HG03342 (cell line): ENCODE results near the gene APOD.
A peak's percentile ranks its signal among the peaks of the same experiment; 100 is the strongest.

Experiments used
- ATAC-seq: cut with Tn5 transposase; IDR thresholded peaks from one replicate; pipeline ENCODE4 v1.9.1; 2021; ENCODE audit warnings: mild to moderate bottlenecking, moderate library complexity; ENCODE audit not compliant: unreplicated experiment

The APOD gene

GRCh38 chr3:195557322-195557721 is 26.4 kb downstream of the APOD start:
- no peak for ATAC-seq

DNA sequence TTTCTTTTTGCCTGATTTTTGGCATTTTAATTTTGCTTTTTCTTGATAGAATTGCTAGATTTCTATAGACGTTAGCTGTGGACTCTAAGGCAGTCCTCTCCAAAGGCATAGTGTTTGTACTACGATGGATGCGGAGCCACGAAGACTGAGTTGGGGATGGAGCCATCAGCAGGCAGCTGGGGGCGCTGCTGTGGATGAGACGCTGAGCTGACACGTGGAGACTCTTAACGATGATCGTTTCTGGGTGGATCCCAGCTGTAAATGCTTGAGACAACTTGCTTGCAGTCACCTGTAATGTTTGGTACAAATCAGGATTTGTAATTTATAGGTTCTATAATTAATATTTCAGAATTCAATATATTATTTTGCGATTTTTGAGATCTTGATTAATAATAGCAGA is 27.4 kb downstream of the APOD start:
- no peak for ATAC-seq

GRCh38 chr3:195555110-195555509 is 28.6 kb downstream of the APOD start:
- ATAC-seq: no peak

GRCh38 chr3:195554458-195554857 is 29.3 kb downstream of the APOD start:
- ATAC-seq: no peak

DNA sequence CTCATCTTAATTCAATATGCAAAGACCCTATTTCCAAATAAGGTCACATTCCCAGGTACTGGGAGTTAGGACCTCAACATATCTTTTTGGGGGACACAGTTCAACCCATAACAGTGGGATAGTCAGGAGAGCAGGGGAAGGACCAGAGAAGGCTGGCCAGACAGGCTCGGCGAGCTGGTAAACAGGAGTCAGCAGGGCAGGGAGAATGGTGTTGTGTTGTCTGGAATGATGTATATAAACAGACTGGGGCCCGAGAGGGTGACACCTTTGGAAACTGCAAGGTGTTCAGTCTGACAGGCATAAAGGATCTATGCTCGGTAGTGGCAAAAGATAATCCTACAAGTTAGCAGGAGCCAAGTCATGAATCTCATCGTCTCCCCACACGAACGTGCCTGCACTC is 30.5 kb downstream of the APOD start:
- ATAC-seq: no peak

DNA sequence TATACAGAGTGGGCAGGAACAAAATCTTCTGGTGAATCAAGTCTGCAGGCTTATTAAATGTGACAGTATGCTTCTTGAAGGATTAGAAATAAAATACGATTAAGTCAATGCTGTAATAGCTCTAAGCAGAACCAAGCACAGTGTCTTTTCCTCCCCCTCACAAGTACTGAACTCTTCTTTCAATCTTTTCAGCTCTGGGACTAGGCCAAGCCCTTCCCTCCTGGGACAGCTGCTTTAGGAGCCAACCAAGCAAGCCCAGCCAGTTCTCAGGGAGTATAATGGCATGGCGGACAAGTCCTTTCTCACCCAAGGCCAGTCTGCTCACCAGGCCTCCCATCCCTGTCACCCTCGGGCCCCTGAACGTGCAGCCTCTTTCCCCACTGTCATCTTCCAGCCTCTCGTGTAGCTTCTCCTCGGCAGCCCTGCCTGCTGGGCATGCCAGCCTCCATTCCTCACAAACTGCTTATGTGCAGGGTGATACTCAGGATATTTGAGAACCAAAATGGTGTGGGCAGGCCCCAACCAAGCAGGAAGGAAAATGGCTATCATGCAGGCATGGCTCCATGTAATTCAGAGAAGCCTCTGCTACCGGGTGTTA is 32.3 kb downstream of the APOD start:
- no peak for ATAC-seq

DNA sequence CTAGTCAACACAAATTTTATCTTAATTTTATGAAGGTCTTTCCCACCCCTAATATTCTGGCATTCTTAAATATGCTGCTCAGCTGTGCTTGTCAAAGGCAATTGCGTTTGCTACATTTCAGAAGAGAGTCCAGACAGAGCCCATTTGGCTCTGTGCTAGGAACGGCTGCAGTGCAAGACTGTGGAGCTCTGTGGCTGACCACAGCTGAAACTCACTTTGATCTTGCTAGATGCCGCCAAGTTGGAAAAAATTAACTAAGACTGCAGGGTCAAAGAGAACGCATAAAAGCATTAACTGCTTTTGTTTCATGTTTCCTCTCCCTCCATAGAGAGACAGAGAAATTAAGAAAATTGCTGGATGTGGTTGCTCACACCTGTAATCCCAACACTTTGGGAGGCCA is 33.0 kb downstream of the APOD start:
- ATAC-seq: no peak

DNA sequence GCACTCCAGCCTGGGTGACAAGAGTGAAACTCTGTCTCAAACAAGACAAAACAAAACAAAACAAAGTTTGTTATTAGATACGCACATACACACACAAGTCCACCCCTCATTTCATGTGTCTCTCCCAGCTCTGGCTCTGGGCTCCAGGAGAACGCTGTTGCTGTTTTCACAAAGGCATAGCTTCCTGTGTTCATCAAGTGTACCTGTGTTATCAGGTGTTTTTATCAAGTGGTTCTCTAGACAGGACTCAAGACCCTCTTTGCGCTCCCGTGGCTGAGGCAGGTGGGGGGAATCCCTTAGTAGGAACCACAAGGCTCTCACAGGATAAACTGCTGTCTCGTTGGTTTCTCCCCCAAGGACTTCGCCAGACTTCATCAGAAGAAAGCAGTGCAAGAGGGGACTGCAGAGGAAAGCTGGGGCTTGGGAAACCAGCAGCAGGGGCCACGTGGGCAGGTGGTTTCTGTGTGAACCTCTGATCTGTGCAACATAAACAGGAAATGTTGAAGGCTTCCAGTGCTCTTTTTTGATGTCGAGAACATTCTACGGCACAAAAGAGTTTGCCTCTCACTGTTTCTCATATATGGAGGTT is 33.7 kb downstream of the APOD start:
- peak; percentile 64 for ATAC-seq

DNA sequence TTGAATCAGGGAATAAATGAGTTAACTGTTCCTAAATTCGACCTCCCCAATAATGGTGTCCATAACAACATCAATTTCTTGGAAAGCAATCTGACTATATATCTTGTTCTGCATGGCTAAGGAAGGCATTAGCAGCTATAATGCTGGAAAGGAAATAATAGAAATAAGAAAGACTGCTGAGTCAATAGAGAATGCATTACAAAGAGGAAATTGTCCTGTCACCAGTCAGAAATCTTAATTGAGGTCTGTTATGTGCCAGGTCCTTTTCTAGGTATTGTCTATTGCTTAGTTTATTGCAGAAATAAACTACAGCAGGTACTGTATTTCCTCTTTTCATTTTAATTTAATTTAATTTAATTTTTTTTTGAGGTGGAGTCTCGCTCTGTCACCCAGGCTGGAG is 34.8 kb downstream of the APOD start:
- ATAC-seq: no peak

DNA sequence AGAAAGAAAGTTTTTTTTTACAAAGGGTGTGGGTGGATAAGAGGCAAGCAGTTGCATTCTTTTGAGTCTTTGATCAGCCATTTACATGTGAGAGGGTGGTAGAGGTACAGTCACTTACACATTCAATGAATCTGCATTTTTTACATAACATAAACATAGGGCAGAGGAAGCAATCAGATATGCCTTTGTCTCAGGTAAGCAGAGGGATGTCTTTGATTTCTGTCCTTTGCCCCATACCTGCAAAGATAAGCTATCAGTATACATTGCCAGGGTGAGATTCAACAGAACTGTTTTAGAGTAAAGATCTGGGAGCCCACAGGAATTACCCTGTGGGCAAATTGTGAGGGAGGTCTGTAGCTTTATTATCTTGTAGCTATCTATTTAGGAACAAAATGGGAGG is 35.2 kb downstream of the APOD start:
- ATAC-seq: no peak

- ATAC-seq: no peak
These were observed 35.7 kb downstream of the APOD start for GRCh38 chr3:195548006-195548405.

- no peak for ATAC-seq
These were observed 37.6 kb downstream of the APOD start for GRCh38 chr3:195546130-195546560.

DNA sequence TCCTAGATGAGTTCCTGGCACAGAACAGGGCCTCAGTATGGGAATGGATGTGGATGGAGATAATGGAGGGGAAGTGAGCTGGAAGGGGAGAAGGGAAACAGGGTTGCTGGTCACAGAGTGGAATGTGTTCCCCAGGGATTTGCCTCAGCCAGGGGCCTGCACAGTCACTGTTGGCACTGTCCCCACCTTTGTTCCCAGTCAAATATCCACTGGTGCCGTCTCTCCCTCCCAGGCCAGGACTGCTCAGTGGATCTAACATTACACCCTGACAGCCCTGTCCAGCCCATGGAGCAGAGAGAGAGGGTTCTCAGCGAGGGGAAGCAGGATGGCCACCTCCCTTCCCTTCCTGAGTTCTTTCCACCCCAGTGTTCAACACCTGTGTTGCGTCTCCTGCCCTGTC is 39.1 kb downstream of the APOD start:
- no peak for ATAC-seq

GRCh38 chr3:195544230-195544536 is 39.6 kb downstream of the APOD start:
- ATAC-seq: no peak

GRCh38 chr3:195543500-195544229 is 40.1 kb downstream of the APOD start:
- peak; percentile 6 for ATAC-seq

- ATAC-seq: peak; percentile 69
These were observed 40.8 kb downstream of the APOD start, which contains the start of gene PPP1R2 for GRCh38 chr3:195542698-195543499. TSS of gene PPP1R2 (minus strand) at chr3:195543325. CDS start at chr3:195543025, 300 bp downstream.

- no peak for ATAC-seq
These were observed 41.4 kb downstream of the APOD start for GRCh38 chr3:195542316-195542697.

DNA sequence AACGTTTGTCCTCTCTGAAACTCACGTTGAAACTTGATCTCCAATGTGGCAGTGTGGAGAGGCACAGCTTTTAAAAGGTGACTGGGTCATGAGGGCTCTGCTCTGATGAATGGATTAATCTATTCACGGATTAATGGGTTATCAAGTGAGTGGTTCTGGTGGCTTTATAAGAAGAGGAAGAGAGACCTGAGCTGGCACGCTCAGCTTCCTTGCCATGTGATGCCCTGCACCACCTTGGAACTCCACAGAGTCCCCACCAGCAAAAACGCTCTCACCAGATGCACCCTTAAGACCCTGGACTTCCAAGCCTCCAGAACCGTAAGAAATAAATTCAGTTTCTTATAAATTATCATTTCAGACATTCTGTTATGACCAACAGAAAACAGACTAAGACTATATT is 43.2 kb downstream of the APOD start:
- ATAC-seq: no peak

DNA sequence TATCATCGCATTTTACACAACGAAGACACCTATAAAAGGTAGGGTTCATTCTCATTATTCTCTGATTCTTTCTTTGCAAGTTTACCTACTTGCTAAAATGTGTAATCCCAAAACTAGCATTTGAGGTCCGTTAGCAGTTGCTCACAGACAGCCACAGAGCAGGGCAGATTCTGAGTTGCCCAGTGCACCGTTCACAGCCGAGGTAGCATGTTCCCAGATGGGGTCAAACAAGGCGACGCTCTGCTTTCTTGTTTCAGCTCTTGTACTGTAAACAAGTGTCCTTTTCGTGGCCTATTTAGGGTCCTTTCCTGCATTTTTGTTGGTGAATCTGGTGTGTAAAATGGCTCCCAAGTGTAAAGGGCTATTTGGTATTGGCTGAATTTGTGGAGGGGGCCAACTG is 43.7 kb downstream of the APOD start:
- ATAC-seq: no peak

DNA sequence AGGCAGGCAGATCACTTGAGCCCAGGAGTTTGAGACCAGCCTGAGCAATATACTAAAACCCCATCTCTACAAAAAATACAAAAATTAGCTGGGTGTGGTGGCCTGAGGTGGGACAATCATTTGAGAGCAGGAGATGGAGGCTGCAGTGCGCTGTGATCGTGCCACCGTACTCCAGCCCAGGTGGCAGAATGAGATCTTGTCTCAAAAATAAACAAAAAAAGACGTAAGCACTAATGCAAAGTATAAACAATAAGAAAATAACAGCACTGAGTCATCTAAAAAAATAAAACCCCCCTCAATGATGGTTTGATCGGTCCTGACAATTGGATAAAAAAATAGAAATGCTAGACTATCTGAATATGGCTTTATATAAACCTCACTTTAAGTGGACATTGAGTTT is 44.3 kb downstream of the APOD start:
- no peak for ATAC-seq

DNA sequence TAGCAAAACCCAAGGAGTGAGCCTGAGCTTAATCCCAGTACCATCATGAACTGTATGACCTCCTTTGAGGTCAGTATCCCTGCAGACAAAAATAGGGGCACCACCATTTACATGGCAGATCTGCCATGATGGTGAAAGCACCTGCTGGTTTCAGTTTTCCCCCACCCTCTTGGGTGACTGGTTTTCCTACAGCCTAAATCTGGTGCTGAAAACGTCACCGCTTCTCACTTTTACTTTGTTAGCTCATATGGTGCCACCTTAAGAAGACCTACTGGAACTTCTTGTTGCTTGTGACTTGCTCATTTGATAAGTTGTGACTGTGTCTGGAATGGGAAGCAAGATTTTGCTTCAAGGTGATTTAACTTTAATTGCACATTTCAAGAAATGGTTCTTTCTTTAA is 45.7 kb downstream of the APOD start:
- ATAC-seq: peak; percentile 66

- ATAC-seq: no peak
These were observed 48.4 kb downstream of the APOD start for GRCh38 chr3:195535293-195535692.
